ENCODE measurements around the gene AMIGO2.
"Not testable (repeated sequence)": the region's sequence is repeated elsewhere in the genome, so short reads cannot be mapped to it uniquely, and the experiment has no call there.

The AMIGO2 gene

DNA sequence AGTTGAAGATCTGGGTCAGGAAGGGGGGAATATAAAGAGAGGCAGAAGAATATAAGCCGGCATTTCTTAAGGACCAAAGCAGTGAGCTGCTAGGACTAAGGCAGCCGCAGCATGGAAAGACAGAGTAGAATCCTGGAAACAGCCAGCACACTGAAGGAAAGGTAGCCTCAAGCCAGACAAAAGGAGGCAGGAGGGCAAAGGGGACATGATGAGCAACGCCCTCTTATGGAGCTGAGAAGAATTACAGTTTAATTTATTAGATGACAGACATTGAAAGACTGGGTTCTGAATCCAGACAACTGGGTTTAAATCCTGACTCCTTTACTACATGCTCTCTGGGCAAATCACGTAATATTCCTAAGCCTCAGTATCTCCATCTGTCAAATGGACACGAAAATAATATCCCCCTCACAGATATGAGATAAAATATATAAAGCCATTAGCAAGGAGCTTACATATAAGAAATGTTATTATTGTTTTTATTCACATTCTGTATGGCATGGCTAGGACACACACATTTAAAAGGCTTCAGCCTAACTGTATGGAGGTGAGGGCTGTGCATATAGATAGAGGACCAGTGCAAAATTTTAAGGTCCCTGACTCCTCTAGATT, 8.4 kb downstream of the AMIGO2 start:
- DNase-seq = no peak

DNA sequence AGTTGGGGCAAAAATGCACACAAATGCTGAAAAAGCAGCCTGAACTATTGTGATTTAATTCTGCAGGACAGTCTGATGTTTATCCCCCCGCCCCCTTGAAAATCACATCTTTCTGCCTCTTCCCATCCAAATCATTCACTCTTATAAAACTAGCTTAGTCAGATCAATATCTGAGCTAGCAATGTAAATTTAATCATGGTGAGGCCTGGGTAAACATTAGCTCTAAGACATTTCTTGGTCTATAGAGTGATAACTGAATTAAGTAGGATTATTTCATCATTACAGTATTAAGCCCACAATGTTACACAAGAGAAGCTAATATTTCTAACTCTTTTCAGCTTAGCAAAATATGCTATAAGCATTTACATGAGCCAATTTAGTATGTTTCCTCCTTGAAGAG, 9.4 kb downstream of the AMIGO2 start:
- DNase-seq = no peak

DNA sequence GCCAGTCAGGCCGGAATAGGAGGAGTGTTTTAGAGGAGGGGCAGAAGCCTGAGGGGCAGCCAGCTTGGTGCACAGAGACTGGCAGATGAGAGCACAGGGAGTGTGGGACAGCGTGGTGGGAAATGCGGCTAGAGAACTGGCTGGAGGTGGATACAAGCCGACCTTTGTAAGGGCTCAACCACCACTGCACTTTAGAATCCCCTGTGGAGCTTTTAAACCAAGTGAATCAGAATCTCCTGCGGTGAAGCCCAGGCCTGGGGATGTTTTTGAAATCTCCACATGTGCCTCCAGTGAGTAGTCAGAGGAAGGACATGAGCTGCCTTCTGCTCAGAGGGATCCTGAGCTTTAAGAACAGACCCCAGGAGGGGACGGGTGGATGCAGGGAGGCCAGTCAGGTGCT, 11.2 kb downstream of the AMIGO2 start:
- DNase-seq = no peak

GRCh38 chr12:47067771-47068431, 11.9 kb downstream of the AMIGO2 start:
- no peak for DNase-seq

- DNase-seq = no peak
These were observed 12.6 kb downstream of the AMIGO2 start for GRCh38 chr12:47067176-47067575.

GRCh38 chr12:47066278-47067025, 13.3 kb downstream of the AMIGO2 start:
- no peak for DNase-seq

- DNase-seq = no peak
These were observed 14.2 kb downstream of the AMIGO2 start for GRCh38 chr12:47065546-47065945.

- not testable (repeated sequence) for DNase-seq
These were observed 21.1 kb downstream of the AMIGO2 start for GRCh38 chr12:47058640-47059039.

- DNase-seq = not testable (repeated sequence)
These were observed 22.8 kb downstream of the AMIGO2 start for GRCh38 chr12:47056944-47057343.

GRCh38 chr12:47055856-47056255, 23.9 kb downstream of the AMIGO2 start:
- not testable (repeated sequence) for DNase-seq

DNA sequence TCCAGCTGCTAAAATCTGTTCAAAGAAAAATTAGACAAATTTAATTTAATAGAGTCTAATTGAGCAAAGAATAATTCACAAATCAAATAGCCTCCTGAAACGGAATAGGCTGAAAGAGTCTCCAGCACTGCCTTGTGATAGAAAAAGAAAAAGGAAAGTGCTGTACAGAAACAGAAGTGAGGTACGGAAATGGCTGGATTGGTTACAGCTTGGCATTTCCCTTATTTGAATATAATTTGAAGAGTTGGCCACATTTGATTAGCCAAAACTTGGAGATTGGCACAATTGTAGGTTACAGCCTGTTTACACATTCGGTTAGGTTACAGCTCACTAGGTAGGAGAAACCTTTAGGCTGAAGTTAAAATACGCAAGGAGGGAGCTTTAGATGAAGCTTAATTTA, 25.1 kb downstream of the AMIGO2 start:
- no peak for DNase-seq

DNA sequence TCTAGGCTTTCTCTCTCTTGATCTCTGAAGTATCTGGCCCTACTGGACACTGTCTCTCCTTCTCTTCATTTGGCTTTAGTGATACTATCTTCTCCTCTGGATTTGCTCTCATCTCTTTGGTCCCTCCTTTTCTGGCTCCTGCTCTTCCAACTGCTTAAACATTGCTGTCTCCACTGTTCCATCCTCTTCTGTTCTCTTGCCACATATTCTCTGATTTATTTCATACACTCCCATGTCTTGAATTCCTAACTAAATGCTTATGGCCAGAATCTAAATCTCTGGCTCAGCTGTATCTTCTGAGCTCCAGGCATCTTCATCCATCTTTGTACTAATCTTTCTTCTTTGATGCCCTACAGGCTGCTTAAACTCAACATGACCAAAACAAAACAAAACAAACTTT, 25.8 kb downstream of the AMIGO2 start:
- DNase-seq = no peak

- no peak for DNase-seq
These were observed 27.5 kb downstream of the AMIGO2 start for GRCh38 chr12:47052274-47052673.

- not testable (repeated sequence) for DNase-seq
These were observed 28.5 kb downstream of the AMIGO2 start for GRCh38 chr12:47051291-47051690.

DNA sequence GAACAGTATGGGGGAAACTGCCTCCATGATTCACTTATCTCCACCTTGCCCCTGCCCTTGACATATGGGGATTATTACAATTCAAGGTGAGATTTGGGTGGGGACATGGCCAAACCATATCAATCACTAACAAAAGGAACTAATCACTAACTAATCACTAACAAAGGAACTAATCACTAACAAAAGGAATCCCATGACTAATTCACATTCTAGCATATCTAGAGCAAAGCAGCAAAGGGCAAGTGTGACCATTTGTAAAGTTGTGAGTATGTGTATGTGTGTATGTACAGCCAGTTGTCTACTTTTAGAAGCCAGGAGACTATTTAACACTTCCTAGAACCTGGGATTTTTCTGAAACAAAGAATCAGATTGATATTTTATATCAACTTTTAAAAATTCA, 31.2 kb downstream of the AMIGO2 start:
- DNase-seq = no peak

GRCh38 chr12:47041327-47041726, 38.4 kb downstream of the AMIGO2 start:
- DNase-seq = no peak

DNA sequence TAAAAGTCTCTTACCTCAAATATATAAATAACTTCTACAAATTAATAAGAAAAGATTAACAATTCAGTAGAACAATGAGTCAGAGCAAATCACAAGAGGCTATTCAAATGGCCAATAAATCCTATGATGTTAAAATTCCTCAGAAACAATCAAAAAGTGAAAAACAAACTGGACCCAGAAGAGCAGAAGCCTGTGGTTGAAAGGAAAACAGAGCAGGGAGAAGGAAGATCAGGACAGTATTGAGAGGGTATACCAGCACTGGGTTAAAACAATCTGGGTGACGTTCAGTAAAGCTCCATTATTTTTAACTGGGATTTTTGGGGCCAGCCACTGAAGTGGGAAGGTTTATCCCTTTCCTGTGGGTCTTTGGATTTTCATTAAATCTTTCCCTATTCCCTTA, 40.0 kb downstream of the AMIGO2 start:
- no peak for DNase-seq

DNA sequence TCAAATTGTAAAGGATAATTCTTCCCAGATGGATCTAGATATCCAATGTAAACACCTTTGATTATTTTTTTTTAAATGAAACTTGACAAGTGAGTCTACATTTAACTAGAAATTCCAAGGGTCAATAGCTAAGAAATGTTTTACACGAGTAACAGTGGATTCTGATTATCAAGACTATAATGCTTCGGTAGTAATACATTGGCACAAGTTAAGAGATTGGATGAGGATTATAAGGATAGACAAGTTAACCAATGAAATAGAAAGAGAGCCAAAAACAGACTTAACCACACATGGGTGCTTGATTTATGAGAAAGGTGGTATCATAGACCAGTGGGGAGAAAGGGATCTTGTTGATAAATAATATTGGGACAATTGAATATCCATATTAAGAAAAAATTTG, 40.7 kb downstream of the AMIGO2 start:
- DNase-seq = no peak

- DNase-seq = no peak
These were observed 41.5 kb downstream of the AMIGO2 start for GRCh38 chr12:47038270-47038748.

DNA sequence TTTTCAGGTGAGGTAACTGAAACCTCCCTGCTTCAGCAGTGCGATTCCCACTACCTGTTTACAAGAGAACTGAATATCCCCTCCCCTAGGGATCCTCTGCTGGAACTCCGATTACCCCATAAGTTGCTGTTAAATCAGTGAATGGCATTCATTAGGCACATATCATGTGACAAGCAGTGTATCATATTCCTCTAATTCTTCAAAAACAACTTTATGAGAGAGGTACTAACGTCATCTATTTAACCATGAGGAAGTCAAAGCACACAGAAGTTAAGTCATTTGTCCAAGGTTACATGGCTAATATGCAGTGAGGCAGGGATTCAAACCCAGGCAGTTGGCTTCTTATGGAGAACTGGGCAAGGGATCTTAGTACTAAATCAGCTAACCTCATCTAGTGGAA, 44.3 kb downstream of the AMIGO2 start:
- DNase-seq = no peak

DNA sequence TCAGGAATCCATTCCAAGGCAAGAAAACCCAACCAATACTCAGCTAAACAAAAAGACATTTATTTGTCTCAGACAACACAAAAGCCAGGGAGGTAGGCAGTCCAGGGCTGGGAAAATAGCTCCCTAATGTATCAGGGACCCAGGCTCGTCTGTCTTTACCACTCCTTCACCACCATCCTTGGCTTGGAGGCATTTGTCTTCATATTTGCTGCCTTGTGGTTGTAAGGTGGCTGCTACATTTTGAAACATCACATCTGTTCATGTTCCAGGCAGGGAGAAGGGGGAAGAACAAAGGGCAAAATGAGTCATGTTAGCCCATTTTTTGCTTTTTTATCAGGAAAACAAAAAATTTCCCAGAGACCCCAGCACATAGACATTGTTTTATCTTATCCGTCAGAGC, 45.1 kb downstream of the AMIGO2 start:
- DNase-seq = no peak

DNA sequence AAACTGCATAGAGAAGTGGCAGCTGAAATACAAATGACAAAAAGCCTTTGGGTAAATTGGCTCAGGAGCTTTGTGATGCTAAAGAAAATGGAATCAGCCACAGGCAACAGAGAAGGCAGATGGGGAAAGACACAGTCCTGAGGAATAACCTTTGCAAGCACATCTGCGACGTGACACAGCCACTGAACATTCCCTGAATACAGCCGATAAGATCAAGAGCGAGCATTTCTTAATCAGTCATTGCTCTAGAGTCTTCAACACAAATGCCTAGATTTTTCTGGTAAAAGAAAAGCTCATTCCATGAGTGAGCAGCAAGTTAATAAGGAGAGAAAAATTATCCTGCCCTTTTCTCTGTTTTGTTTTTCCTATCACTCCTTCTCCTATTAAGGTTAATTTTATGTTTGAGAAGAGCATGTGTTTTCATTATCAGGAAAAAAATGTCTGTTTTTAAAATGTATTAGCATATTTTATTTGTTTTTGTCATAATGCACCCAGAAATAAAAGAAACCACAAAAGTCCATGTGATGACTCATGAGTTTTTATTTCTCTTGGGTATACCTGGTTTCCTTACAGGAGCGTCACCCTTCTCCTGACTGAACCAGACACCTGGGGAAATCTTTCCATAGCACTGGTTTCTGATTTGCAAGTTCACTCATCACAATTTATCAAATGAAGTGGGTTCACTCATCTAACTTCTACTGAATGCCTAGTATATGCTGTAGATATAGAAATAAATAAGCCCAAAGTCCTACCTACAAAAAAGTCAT, 45.8 kb downstream of the AMIGO2 start:
- DNase-seq = no peak

DNA sequence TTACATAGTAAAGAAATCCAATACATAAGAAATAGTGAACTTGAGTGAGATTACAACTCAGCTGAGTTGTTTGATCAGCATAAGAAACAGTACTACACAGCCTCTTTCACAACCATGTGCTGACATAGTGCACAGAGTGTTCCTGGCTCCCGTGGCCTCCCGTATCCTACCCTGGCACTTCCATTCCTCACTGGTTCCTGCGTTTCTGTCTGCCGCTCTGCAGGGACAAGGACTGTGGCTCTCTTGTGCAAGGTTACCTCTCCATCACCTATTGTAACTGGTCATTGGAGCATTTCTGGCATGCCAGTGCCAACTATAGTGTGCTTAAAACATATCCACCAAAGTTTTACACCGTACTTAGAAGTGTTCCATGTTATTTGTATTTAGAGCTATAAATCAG, 46.7 kb downstream of the AMIGO2 start:
- DNase-seq = no peak
